CD4-positive, alpha-beta T cell treated with Interleukin-4 for 1 hour (primary cell): Measurements from ENCODE around the gene KLHL30.

Experiments used
- DNase-seq, 2 donors: peaks; one replicate each; pipeline ENCODE4 v3.0.0-alpha.2; 2020 to 2022

KLHL30 gene

DNA sequence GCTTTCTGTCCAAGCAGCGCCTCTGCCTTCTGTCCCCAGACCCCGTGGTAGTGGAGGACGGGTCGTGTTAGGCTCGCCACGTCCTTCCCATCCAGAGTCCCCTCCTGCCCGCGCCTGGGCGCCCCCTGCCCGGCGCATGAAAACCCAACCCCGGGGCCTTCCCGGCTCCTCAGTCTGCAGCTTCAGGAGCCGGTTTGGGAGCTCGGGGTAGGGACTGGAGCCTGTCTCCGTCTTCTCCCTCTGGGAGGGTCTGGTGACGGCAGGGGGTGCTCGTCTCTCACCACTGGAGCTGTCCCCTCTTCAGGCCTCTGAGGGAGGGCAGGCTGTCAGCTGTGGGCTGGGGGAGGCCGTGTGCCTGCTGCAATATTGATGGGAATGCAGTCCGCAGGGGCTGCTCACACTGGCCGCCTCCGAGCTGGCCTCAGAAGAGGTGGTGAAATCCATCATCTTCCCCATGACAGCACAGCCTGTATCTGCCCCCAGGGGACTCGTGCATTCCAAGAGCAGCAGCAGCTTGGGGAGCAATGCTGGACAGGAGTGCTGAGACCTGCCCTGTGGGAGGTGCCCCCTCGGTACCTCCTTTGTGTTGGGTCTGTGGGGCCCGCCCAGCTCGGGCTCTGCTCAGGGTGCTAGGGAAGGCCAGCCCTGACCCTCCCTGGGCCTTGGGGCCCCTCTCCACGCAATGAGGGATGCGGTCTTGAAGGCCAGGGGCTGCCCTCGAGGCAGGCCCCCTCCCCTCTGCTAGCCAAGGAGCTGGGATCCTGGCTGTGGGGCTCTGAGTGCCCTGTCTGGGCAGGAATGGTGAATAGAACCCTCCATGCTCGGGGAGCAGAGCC lies 17.8 kb upstream of the KLHL30 start:
- DNase-seq = no peak

DNA sequence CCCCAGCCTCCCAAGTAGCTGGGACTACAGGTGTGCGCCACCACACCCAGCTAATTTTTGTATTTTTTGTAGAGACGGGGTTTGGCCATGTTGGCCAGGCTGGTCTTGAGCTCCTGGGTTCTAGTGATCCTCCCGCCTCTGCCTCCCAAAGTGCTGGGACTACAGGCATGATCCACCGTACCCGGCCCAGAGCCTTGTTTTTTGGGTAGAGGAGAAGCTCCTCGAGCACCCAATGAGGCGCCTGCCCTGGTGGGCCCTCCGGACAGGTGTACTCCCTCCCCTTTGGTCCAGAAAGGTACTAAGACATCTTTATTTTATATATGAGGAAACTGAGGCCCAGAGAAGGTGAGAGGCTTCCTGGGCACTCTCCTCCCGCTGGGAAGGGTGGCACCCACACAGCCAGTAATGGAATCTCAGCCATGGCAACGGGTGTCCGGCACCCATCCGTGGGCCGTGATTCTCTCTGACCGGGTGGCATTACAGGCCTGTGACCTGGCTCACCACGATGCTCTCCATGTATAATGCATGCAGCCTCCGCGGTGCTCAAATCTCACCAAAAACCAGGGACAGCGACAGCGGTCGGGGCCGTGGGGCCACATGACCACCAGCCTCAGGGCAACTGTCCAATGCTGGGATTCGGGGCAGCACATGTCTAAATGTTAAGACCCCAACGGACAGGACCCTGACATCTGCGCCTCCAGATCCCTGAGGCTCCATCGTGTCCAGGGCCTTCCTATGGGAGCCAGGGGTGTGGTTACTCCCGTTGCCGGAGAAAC lies 16.8 kb upstream of the KLHL30 start:
- DNase-seq = no peak

DNA sequence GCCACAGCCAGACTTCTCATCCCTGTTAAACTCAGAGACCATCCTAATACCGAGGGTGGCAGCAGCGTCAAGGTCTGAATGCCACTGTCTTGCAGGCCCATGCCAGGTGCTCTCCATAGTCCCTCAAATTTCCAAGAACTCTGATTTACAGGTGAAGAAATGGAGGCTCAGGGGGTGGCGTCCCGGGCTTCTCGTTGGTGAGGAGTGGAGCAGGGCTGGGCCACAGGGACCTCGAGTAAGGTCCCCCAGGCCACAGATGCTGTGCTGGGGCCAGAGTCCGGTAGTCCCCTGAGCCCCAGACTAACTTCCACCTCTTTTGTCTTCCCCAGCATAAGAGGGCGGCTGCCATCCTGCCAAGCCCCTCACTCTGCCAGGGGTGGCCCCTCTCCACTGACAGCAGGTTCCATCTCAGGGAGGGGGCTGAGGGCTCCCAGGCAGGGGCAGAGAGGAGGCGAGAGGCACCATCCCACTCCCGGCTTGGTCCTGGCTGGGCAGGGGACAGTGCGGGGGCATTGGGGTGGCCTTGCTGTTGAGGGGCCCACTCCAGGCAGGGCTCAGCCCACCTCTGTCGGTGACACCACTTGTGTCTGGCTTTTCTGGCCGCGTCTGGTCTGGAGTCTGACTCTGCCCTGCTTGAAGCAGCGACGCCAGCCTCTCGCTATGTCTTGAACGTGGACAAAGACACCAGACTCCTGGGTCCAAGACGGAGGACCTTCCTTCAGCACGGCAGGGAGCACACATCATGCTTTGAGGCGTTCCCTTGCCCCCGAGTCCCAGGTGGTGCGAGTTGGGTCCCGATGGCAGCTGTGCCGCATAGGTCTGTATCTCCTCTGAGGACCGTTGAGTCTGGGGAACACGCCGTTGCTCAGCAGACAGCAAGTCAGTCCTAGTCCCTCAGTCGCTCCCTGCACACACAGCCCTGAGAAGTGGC lies 15.9 kb upstream of the KLHL30 start:
- DNase-seq = no peak

DNA sequence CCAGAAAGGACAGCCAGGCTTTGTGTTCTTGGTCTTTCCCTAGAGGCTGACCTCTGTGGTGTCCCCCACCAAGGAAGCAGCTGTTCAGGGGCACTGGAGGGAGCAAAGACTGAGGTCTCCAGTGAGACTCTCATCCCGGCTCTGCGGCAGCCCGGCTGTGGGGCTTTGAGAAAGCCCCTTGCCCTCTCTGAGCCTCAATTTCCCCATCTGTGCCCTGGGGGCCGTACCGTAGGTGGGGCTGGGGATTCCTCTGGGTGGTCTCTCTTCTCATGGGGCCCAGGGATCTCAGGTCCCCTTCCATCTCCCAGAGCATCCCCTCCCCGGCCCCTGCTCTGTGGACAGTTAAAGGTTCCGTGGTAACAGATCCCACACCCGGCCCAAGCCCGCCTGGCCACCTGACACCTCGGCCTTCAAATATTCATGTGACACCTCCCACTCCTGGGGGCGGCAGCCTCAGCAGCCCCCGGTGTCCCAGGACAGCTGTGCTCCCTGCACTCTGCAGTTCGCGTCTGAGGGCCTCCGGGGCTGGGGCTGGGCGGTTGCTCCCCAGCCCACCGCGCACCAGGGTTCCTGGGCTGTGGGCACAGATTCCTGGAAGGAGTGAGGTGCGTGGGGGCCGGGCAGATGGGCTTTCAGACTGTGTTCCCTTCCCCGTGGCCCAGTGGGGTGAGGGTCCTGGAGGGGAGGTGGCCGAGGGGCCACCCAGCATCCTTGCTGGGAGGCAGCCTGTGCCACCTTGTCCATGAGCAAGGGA lies 15.1 kb upstream of the KLHL30 start:
- DNase-seq = no peak

DNA sequence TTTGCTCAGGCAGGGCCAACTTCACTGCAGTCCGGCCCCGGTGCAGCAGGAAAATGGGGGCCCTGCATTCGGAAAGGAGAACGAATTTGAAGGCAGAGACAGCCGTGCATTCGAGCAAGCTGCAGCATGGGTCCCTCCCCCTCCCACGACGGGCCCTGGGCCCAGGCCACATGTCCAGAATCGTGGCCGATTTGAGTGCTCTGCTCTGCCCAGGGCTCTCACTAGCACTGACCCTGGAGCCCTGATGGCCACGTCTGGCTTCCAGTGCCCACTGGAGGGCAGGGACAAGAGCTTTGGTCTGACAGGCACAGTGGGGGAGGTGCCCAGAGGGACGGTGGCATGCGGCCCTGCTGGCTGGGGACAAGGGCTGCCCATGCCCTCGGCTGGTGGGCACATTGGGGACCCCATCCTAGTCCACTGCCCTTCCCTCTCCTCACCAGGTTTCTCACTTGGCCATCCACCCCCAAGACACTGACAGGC lies 14.4 kb upstream of the KLHL30 start:
- no peak for DNase-seq

DNA sequence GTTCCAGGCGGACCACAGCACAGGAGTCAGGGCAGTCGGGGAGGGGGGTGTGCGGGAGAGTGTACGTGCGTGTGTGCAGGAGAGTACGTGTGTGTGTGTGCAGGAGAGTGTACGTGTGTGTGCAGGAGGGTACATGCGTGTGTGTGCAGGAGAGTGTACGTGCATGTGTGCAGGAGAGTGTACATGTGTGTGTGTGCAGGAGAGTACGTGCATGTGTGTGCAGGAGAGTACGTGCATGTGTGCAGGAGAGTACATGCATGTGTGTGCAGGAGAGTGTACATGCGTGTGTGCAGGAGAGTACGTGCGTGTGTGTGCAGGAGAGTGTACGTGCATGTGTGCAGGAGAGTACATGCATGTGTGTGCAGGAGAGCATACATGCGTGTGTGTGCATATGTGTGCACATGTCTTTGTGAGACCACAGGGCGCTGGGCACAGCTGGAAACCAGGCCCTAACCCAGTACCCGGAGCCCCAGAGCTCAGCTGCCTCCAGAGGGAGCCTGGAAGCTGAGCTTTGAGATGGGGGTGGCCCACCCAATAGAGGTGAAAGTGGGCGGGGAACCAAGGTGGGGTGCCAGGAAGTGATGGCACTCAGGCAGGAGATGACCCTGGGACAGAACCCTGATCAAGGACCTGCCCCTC lies 13.9 kb upstream of the KLHL30 start:
- DNase-seq = no peak

DNA sequence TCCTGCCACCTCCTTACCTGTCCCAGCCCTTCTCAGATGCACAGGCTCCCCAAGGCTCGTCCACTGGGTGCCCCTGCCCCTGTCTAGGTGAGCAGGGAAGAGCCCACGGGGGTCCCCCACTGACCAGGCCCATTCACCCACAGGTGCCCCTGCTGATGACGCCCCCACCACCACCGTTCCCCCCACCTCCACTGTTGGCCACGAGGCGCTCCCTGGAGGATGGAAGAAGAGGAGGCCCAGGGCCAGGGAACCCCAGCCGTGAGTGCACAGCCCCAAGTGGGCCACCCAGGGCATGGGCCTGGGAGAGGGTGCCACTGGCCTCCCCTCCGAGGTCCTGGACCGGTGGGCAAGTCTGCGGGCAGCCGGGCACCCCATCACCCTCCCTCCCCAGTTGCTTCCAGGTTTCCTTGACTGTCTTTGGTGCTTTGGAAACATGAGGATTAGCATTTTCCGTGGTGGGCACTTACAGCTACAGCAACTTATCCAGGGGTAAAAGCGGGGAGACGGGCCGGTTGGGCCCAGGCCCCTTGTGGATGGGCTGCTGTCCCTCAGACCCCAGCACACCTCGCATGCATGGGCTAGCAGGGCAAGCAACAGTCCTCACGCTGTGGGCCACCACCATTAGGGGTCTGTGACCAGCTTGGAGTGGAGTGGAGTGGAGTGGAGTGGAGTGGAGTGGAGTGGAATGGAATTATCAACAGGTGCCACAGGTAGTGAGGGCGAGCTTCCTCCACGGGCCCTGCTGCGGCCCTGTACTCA lies 13.2 kb upstream of the KLHL30 start:
- DNase-seq = no peak

DNA sequence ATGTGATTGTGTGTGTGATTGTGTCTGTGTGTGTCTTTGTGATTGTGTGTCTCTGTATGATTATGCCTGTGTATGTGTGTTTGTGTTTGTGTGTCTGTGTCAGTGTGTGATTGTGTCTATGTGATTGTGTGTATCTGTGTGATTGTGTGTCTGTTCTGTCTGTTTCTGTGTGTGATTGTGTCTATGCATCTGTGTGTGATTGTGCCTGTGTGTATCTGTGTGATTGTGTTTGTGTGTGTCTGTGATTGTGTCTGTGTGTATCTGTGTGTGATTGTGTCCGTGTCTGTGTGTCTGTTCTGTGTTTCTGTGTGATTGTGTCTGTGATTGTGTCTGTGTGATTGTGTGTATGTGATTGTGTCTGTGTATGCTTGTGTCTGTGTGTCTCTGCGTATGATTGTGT lies 12.1 kb upstream of the KLHL30 start:
- no peak for DNase-seq

DNA sequence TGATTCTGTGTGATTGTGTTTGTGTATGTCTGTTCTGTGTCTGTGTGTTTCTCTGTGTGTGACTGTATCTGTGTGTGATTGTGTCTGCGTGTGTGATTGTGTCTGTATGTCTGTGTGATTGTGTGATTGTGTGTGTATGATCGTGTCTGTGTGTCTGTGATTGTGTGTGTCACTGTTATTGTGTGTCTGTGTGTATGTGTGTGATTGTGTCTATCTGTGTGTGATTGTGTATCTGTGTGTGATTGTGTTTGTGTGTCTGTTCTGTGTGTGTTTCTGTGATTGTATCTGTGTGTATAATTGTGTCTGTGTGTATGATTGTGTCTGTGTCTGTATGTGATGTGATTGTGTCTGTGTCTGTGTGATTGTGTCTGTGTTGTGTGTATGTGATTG lies 11.7 kb upstream of the KLHL30 start:
- no peak for DNase-seq

DNA sequence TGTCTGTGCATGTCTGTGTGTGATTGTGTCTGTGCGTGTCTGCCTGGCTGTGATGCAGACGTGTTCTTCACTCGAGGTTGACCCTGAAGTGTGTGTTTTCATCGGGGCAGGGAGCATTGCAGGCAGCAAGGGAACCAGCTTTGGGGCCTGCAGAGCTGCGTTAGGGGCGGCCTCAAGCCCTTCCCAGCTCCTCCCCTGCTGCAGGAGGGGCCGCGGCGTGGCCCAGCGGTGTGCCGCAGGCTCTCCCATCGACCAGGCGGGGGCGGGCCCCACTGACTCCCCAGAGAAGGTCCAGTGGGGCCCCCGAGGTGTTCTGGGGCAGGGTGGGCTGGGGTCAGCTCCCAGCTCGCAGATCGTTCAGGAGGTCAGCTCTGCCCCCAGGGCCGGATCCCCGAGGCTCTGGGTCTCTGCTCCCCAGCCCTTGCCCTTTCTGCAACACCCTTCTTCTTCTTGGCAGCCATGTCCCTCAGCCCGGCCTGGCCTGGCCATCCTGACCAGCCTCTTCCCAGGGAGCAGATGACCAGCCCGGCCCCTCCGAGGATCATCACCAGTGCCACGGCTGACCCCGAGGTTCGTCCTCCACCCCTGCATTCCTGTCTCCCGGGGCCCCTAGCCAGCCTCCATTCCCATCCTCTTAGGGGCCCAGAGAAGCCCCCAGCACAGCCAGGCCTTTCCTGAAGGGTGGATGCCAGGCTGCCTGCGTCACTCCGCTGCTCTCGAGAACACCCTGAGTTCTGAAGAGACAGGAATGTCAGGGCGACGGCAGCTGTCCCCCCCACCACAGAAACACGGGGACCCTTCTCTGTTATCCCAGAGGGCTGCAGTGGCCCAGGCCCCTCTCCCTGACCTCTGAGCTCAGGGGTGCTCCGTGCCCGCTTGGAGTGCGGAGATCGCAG lies 11.1 kb upstream of the KLHL30 start:
- no peak for DNase-seq

DNA sequence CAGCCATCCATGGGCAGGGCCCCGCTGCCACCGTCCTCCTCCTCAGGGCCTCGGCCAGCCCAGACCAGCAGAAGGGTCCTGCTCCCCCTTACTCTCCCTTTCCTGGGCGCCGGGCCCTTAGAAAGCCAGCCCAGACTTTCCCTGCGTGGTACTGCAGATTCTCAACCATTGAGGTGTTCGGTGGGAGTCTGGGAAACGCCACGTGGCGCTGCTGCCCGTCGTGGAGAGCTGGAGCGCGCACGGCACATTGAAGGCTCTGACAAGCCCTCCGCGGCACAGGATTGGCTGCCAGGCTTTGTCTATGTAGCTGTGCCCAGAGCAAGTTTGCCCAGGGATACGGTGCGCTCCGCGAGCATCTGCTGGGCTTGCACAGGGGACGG lies 10.4 kb upstream of the KLHL30 start:
- no peak for DNase-seq

DNA sequence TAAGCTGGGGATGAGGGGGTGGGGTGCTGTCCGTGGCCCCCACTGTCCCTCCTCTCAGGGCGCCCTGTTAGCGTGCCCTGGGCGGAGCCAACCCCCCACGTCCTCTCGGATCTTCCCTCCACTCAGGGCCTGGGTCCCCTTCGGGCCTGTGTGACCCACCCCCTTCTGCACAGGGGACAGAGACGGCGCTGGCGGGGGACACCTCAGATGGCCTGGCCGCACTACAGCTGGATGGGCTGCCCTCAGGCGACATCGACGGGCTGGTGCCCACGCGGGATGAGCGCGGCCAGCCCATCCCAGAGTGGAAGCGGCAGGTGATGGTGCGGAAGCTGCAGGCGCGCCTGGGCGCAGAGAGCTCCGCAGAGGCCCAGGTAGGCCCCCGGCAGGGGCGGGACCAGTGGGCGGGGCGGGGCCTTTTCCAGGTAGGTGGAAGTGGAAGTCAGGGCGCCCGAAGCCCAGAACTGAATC lies 9.9 kb upstream of the KLHL30 start:
- no peak for DNase-seq

DNA sequence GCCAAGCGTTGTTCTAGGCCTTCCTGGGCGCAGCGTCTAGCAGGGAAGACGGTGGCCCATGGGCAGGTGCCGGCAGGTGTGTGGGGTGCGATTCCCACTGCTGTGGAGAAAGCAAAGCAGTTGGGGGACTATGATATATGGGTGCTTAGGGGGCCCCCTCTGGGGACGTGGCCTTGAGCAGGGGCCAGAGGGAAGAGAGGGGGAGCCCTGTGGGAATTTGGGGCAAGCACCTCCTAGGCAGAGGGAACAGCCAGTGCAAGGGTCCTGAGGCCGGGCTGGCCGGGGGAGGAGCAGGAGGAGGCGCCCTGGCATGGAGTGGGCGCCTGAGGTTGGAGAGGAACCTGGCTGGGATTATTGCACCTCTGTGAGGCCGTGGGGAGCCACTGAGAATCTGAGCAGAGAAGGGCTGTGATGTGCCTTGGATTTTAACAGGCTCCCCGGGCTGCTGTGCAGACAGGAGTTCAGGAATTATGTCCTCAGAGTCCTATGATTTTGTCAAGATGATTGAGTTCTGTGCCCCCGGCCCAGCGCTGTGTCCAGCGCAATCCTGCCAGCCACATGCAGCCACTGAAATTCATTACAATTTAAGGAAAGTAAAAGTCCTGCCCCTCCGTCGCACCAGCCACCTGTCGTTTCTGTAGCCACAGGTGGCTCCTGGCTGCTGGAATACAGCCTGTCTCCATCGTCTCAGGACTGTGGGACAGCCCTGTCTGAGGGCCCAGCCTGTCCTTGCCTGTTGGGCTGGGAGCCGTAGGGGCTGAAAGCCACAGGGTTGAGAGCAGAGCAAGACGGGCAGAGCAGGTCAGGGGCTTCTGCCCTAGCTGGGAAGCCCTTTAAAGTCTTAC lies 9.1 kb upstream of the KLHL30 start:
- DNase-seq = no peak

DNA sequence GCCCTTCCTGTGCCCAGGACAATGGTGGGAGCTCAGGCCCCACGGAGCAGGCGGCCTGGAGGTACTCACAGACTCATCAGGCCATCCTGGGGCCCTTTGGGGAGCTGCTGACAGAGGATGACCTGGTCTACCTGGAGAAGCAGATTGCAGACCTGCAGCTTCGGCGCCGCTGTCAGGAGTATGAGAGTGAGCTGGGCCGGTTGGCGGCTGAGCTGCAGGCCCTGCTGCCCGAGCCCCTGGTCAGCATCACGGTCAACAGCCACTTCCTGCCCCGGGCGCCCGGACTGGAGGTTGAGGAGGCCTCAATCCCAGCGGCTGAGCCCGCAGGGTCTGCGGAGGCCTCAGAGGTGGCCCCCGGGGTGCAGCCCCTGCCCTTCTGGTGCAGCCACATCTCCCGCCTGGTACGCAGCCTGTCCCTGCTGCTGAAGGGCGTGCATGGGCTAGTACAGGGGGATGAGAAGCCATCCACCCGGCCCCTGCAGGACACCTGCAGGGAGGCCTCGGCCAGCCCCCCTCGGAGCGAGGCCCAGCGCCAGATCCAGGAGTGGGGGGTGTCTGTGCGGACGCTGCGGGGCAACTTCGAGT lies 8.3 kb upstream of the KLHL30 start:
- no peak for DNase-seq

DNA sequence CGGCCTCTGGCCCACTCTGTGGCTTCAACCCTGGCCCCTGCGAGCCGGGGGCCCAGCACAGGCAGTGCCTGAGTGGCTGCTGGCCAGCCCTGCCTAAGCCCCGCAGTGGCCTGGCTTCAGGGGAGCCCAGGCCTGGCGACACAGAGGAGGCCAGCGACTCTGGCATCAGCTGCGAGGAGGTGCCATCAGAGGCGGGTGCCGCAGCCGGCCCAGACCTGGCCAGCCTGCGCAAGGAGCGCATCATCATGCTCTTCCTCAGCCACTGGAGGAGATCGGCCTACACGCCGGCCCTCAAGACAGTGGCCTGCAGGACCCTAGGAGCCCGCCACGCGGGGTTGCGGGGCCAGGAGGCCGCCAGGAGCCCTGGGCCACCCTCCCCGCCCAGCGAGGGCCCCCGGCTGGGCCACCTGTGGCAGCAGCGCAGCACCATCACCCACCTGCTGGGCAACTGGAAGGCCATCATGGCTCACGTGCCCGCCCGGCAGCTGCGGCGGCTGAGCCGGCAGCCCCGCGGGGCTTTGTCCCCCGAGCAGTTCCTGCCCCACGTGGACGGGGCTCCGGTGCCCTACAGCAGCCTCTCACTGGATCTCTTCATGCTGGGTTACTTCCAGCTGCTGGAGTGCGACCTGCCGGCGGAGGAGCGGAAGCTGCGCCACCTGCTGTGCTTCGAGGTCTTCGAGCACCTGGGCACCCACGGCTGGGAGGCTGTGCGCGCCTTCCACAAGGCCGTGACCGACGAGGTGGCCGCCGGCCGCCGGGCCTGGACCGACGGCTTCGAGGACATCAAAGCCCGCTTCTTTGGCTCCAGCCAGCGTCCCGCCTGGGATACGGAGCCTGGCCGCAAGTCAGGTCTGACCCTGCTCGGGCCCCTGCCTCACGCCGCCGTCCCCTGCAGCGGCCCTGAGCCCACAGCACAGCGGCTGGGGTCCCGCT lies 7.5 kb upstream of the KLHL30 start:
- DNase-seq = no peak

DNA sequence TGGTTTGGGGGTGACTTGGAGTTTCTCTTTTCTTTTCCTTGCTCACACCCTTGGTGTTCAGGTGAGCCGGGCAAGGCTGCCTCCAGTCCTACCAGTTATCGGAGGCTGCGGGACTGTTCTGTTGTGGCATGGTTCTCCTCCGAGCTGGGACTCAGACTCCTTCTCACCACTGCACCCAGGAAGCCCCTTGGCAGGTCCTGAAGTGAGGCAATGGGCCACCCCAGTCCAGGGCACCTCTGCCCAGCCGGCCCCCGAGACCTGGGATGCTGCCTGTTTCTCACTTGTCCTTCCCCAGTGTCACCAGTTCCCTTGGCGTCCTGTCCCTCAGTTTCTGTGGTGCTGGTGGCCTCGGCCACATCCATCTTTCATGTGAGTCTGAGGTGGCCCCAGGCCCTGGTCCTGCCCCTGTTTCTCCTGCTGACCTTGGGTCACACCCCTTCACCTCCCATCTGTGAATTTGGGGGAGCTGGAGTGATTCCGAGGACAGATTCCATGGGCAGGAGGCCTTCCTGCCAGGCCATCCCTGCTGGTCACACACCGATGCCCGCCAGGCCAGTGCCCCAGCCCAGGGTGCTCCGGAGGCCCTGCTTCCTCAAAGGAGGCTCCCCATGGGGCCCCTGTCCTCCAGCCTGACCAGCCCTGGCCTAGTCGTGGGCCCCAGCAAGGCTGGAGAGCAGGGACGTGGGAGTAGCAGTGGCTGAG lies 6.6 kb upstream of the KLHL30 start:
- DNase-seq = no peak
